Epidermal melanocyte (primary cell): ENCODE data around the gene CNOT4.
"Not testable (repeated sequence)": the region's sequence is repeated elsewhere in the genome, so short reads cannot be mapped to it uniquely, and the experiment has no call there.

Source experiments
- DNase-seq: peaks from one replicate; pipeline ENCODE4 v3.0.0; 2011; ENCODE audit warnings: low spot score; ENCODE audit not compliant: insufficient read length

Gene CNOT4

GRCh38 chr7:135454060-135454459 lies 55.8 kb downstream of the CNOT4 start:
- DNase-seq, result no peak

DNA sequence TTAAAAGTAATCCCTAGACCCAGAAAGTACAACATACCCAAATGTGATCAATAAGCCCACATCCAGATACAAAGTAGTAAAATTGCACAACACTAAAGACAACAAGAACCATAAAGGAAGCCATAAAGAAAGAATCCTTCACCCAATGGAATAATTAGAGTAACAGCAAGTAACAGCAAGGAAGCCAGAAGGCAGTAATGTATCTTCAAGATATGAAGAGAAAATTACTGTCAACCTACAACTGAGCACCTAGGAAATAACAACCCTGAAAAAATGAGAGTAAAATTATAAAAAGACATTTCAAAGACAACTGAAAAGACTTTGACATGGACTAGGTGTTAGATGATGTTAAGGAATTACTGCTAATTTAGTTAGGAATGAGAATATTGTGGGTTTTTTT lies 60.5 kb downstream of the CNOT4 start:
- DNase-seq, result no peak

DNA sequence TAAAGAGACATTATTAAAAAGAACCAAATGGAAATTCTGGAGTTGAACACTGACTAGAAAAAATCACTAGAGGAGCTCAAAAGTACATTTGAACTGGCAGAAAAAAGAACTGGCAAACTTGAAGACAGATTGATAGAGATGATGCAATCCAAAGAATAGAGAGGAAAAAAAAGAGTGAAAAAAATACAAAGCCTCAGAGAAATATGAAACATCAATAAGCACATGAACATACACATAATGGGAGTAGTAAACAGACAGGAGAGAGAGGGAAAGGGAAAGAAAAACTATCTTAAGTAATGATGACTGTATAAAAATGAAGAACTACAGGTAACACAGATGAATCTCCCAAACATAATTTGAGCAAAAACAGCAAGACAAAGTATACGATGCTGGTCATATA lies 61.1 kb downstream of the CNOT4 start:
- DNase-seq, result no peak

- DNase-seq, result no peak
Measured at GRCh38 chr7:135447748-135448147, 62.2 kb downstream of the CNOT4 start.

- no peak for DNase-seq
Measured at GRCh38 chr7:135445690-135446089, 64.2 kb downstream of the CNOT4 start.

GRCh38 chr7:135445266-135445665 lies 64.6 kb downstream of the CNOT4 start:
- not testable (repeated sequence) for DNase-seq

GRCh38 chr7:135441791-135442190 lies 68.1 kb downstream of the CNOT4 start:
- DNase-seq, result no peak

GRCh38 chr7:135434047-135434446 lies 75.9 kb downstream of the CNOT4 start:
- DNase-seq, result no peak

- no peak for DNase-seq
Measured at GRCh38 chr7:135430626-135431025, 79.3 kb downstream of the CNOT4 start.

DNA sequence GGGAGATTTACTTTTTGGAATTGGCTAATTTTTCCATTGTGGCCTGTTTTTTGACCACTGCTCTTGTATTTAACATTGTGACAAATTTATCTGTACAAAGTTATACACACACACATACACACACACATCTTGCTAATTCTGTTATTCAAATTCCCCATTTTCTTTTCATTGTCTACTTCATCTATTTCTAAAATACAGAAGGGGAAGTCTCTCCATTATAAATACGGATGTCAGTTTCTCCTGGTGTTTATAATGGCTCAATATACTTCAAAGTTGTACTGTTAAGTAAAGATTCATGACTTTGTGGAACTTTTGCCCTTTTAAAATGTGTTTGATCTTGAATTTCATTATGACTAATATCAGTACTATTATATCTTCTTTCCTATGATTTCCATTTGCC lies 81.0 kb downstream of the CNOT4 start:
- no peak for DNase-seq

DNA sequence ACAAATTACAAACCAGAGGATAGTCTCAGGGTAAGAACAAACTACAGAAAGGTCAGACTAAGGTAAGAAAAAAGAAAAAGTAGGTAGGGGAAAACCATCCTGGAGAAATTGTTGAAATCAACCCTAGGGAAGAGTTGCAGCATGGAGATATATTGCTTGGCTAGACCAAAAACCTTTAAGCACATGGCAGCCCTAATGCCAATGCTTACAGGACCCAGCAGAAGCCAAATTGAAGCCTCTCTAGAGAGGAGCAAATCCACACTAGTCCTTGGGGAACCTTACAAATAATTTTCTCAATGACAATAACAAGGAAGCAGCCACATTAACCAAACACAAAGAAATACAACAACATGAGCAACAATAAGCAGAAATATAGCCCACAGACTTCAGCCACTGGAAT lies 81.9 kb downstream of the CNOT4 start:
- DNase-seq, result no peak

- DNase-seq, result no peak
Measured at GRCh38 chr7:135427166-135427565, 82.7 kb downstream of the CNOT4 start.

DNA sequence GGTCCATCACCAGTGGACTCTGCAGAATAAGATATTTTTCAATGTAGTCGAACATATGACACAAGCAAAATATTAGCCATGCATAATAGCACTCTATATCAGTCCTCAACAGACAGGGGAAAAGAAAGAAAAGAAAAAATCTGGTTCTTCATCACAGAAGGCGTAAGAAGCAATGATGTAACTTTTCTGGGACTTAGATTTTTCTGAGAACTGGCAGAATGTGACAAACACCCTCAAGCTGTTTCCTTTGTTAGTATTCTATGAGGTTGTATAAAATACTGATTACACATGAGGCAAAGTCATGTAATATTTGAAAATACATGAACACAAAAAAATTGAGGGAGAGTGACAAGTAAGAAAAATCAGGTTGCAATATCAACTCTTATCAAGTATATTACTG lies 84.9 kb downstream of the CNOT4 start:
- no peak for DNase-seq

DNA sequence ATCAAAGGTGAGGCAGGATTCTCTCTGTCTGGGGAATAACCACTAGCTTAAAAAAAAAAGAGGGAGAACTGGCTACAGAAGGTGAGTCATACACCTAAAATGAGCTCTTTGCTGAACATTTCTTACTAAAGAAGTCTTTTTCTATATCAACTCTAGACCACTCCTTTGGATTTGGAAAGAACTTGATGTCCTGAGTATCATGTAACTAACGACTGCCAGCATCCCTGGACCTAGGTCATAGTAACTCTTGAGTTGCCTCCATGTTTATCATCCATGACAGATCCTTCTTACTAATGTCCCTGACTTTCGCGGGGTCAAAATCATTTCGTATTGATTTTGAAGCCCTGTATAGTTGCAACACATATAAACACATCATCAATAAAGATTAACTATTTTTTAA lies 89.1 kb downstream of the CNOT4 start:
- no peak for DNase-seq

DNA sequence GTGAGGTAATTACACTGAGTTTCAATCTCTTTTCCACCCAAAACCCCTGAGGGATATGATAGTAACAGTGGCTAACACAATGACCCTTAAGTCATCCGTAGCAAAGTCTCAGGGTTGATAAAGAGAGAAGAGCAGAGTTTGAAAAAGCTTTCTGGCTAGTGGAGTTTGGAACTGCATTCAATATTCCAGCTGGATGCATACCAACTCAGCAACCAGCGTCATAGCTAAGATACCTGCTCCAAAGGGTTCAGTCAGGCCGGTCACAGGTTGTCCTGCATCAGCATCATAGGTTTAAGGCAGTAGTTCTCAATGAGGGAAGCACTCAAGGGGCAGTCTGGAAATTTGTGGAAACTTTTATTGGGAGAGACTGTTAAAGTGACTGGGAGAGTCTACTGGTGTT lies 93.5 kb downstream of the CNOT4 start:
- no peak for DNase-seq

- DNase-seq, result no peak
Measured at GRCh38 chr7:135414850-135415439, 95.0 kb downstream of the CNOT4 start.

- no peak for DNase-seq
Measured at GRCh38 chr7:135414208-135414607, 95.7 kb downstream of the CNOT4 start.

DNA sequence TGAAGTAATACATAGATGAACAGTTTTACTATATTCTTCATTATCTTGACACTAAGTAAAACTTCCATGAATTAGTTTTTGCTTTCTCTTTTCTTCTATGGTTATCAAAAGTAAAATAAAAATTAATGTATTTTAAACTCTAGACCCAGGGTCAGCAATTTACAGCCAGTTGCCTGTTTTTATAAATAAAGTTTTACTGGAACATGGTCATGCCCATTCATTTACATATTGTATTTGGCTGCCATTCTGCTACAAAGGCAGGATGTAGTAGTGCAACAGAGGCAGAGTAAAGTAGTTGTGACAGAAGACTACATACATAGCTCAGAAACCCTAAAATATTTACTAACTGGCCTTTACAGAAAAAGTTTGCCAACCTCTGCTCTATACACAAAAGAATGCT lies 98.8 kb downstream of the CNOT4 start:
- no peak for DNase-seq

DNA sequence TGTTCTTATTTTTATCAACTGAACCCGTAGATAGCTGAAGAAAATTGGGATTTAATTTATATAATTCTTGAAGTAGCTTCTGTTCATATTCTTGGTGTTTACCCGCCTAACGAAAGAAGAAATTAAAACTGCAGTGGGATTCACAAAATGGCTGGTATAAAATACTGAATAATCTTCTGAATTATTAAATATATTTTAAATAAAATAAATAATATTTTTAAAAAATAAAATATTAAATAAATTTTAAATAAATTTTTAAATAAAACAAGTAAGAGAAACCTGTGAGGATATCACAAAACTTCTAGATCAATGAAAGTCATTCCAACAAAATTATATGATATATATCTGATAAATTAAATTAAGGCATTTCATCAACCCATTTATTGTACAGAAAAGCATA lies 99.4 kb downstream of the CNOT4 start:
- DNase-seq, result no peak

- no peak for DNase-seq
Measured at GRCh38 chr7:135409845-135410542, 99.9 kb downstream of the CNOT4 start.

GRCh38 chr7:135407884-135408283 lies 102.0 kb downstream of the CNOT4 start:
- DNase-seq, result no peak

GRCh38 chr7:135406918-135407317 lies 103.0 kb downstream of the CNOT4 start:
- no peak for DNase-seq

- no peak for DNase-seq
Measured at GRCh38 chr7:135405969-135406368, 103.9 kb downstream of the CNOT4 start.
